Choroid plexus epithelial cell (primary cell): Measurements from ENCODE around the gene CPEB2.

Experiments used
- DNase-seq: peaks from one replicate; pipeline ENCODE4 v3.0.0-alpha.2; 2010; ENCODE audit warnings: low read depth
- H3K4me3 ChIP-seq: 2 replicates; pipeline ENCODE4 v1.5.1; 2011; ENCODE audit warnings: low read depth, mild to moderate bottlenecking, control low read depth, low read length, moderate library complexity
- TF ChIP-seq, protein P1 (sequence below): conservative IDR thresholded peaks from 2 replicates; pipeline ENCODE4 v1.5.1; 2011; ENCODE audit warnings: low read depth, mild to moderate bottlenecking, control low read depth, inconsistent platforms, low read length, moderate library complexity

The CPEB2 gene

DNA sequence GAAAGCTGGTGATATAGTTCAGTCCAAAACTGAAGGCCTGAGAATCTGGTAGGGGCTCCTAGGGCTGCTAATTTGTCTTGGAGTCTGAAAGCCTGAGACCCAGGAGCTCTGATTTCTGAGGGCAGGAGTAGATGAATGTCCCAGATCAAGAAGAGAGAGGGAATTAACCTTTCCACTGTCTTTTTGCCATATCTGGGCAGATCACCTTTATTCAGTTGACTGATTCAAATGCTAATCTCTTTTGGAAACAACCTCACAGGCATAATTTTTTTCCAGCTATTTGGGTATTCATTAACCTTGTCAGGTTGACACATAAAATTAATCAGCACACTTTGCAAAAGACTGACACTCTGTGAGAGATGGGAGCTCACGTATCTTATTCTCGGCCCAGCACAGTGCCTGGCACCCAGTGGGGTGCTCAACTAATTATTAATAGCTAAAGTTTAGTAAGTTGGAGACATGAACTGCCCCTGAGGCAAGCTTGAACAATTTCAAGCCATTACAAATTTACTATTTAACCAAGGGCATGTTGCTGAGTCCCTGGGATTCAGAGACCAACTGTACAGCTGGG lies 114.3 kb downstream of the CPEB2 start:
- DNase-seq: no peak
- TF ChIP-seq, protein P1, sequence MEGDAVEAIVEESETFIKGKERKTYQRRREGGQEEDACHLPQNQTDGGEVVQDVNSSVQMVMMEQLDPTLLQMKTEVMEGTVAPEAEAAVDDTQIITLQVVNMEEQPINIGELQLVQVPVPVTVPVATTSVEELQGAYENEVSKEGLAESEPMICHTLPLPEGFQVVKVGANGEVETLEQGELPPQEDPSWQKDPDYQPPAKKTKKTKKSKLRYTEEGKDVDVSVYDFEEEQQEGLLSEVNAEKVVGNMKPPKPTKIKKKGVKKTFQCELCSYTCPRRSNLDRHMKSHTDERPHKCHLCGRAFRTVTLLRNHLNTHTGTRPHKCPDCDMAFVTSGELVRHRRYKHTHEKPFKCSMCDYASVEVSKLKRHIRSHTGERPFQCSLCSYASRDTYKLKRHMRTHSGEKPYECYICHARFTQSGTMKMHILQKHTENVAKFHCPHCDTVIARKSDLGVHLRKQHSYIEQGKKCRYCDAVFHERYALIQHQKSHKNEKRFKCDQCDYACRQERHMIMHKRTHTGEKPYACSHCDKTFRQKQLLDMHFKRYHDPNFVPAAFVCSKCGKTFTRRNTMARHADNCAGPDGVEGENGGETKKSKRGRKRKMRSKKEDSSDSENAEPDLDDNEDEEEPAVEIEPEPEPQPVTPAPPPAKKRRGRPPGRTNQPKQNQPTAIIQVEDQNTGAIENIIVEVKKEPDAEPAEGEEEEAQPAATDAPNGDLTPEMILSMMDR: no peak
- no peak overlapping the region for H3K4me3 ChIP-seq

DNA sequence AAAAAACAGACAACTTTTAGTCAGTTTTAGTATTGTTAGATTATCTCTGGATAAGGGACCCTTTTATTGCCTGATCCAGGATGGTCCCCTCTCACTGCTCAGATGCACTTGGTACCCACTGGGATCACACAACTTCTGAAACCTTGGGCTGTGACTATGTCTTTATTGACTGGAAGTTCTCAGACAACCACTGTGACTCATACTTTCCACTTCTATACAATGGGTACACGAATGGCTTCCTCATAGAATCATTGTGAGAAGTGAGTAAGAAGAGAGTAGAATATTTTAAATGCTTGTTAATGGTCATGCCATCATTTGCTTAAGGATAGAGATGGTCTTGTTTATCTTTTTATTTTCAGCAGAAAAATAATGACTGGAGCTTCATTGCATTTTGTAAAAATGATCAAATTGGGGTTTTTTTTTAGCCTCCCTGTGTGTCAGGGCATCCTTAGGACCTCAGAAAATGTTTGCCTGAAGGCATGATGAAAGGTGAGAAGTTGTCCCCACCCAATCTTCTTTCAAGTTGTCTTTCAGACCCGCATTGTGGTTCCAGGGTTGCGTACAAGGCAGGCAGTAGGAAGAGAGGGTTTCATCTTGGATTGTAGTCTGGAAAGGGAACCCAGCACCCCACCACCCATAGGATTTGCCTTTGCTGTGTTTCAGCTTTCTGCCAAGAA lies 115.1 kb downstream of the CPEB2 start:
- TF ChIP-seq, protein P1: no peak
- no peak overlapping the region for H3K4me3 ChIP-seq
- no peak for DNase-seq

DNA sequence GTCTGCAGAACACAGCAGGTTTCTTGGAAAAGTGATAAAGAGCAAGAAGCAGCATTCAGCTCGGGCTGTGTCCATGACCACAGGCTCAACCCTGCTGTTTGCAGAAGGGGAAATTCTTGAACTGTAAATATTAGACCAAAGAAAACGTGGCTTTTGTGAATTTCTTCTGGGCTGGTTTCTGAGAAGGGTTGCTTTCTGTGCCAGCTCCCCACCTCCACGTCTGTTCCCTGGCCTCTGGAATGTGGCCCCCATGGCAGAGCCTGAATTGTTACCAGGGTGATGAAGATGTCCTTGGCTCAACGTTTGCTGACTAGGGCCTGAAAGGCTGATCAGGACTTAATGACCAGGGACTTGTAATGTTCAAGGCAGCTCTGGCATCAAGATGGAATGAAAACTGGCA lies 116.0 kb downstream of the CPEB2 start:
- DNase-seq: peak; percentile 80
- TF ChIP-seq, protein P1: no peak
- no peak overlapping the region for H3K4me3 ChIP-seq
